ENCODE results near the gene CPVL. TPM values are rescaled to one million over a fixed set of nuclear protein-coding genes. Genes with fewer than 3 reads are reported as not detected.

Gene CPVL
- total RNA-seq, 2 donors from 2014 or later = 2.7 to 11.8 TPM

- no peak overlapping the region for H3K27ac ChIP-seq
- no peak overlapping the region for H3K4me3 ChIP-seq
- H3K4me1 ChIP-seq = no peaks in the 10 kb centered on the region
- no peaks in the 10 kb centered on the region for H3K27me3 ChIP-seq
- no peak for DNase-seq (ENCODE audit: low spot score)
- no peaks in the 10 kb centered on the region for H3K36me3 ChIP-seq
- H3K9me3 ChIP-seq = no peaks in the 10 kb centered on the region
- TF ChIP-seq CTCF (IDR thresholded peaks at IDR 0.05) = no peak
Observed at GRCh38 chr7:29077176-29077575, 69.2 kb downstream of the CPVL start.

GRCh38 chr7:29076631-29077030 is 69.7 kb downstream of the CPVL start:
- no peak for TF ChIP-seq CTCF (IDR thresholded peaks at IDR 0.05)
- no peaks in the 10 kb centered on the region for H3K9me3 ChIP-seq
- no peaks in the 10 kb centered on the region for H3K36me3 ChIP-seq
- DNase-seq (ENCODE audit: low spot score) = no peak
- no peaks in the 10 kb centered on the region for H3K4me1 ChIP-seq
- no peak overlapping the region for H3K27ac ChIP-seq
- no peak overlapping the region for H3K4me3 ChIP-seq
- no peaks in the 10 kb centered on the region for H3K27me3 ChIP-seq

GRCh38 chr7:29075606-29076005 is 70.7 kb downstream of the CPVL start:
- no peak for TF ChIP-seq CTCF (IDR thresholded peaks at IDR 0.05)
- no peaks in the 10 kb centered on the region for H3K4me1 ChIP-seq
- no peaks in the 10 kb centered on the region for H3K27me3 ChIP-seq
- DNase-seq (ENCODE audit: low spot score) = no peak
- H3K36me3 ChIP-seq = no peaks in the 10 kb centered on the region
- no peak overlapping the region for H3K4me3 ChIP-seq
- no peaks in the 10 kb centered on the region for H3K9me3 ChIP-seq
- H3K27ac ChIP-seq = no peak overlapping the region

- H3K27me3 ChIP-seq = no peaks in the 10 kb centered on the region
- H3K27ac ChIP-seq = no peak overlapping the region
- no peaks in the 10 kb centered on the region for H3K4me1 ChIP-seq
- no peak for DNase-seq (ENCODE audit: low spot score)
- H3K9me3 ChIP-seq = no peaks in the 10 kb centered on the region
- TF ChIP-seq CTCF (IDR thresholded peaks at IDR 0.05) = no peak
- no peak overlapping the region for H3K4me3 ChIP-seq
- no peaks in the 10 kb centered on the region for H3K36me3 ChIP-seq
Observed at GRCh38 chr7:29071203-29071874, 75.0 kb downstream of the CPVL start.

GRCh38 chr7:29066641-29067040 is 79.7 kb downstream of the CPVL start:
- no peaks in the 10 kb centered on the region for H3K9me3 ChIP-seq
- no peak for DNase-seq (ENCODE audit: low spot score)
- H3K27ac ChIP-seq = no peak overlapping the region
- no peaks in the 10 kb centered on the region for H3K36me3 ChIP-seq
- H3K4me1 ChIP-seq = no peaks in the 10 kb centered on the region
- no peak for TF ChIP-seq CTCF (IDR thresholded peaks at IDR 0.05)
- H3K4me3 ChIP-seq = no peak overlapping the region
- no peaks in the 10 kb centered on the region for H3K27me3 ChIP-seq

All from right atrium auricular region (tissue), 2 donors.